ENCODE results near the gene ZSCAN12.

DNA sequence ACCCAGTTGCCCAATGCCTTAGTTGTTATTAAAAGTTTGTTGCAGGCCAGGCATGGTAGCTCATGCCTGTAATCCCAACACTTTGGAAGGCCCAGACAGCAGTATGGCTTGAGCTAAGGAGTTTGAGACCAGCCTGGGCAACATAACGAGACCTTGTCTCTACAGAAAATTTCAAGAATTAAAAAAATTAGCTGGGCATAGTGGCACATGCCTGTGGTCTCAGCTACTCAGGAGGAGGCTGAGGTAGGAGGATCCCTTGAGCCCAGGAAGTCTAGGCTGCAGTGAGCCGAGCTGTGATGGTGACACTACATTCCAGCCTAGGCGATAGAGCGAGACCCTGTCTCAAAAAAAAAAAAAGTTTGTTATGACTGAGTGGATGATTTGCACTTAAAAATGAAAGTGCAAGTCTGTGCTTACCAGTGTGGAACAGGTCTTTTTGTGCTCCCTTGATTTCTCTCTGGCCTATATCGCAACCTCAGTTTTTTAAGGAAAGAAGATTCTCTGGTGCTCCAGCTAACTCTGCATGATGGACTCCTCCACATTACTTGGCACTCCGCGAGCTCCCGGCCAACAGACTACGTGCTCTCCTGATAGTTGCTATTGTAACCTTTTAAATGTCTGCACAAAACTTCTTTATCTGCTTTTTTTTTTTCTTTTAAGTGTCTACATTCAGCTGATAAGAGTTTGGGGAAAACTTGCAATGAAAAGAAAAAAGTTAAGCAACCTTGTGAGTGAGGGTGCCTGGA, 27.7 kb downstream of the ZSCAN12 start:
- TF ChIP-seq, protein P1, sequence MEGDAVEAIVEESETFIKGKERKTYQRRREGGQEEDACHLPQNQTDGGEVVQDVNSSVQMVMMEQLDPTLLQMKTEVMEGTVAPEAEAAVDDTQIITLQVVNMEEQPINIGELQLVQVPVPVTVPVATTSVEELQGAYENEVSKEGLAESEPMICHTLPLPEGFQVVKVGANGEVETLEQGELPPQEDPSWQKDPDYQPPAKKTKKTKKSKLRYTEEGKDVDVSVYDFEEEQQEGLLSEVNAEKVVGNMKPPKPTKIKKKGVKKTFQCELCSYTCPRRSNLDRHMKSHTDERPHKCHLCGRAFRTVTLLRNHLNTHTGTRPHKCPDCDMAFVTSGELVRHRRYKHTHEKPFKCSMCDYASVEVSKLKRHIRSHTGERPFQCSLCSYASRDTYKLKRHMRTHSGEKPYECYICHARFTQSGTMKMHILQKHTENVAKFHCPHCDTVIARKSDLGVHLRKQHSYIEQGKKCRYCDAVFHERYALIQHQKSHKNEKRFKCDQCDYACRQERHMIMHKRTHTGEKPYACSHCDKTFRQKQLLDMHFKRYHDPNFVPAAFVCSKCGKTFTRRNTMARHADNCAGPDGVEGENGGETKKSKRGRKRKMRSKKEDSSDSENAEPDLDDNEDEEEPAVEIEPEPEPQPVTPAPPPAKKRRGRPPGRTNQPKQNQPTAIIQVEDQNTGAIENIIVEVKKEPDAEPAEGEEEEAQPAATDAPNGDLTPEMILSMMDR (conservative IDR thresholded peaks at IDR 0.05; ENCODE audit: low read length): no peak
- TF ChIP-seq EZH2phosphoT487 (IDR thresholded peaks at IDR 0.05; ENCODE audit: borderline replicate concordance): no peak
